ENCODE results near the gene PALB2. TPM values are rescaled to one million over a fixed set of nuclear protein-coding genes. Genes with fewer than 3 reads are reported as not detected.

Gene PALB2
- total and polyA plus RNA-seq, 10 of the 15 experiments (the other 5 are each of a cell fraction or from before 2014, with no cell fraction given) = 9.2 to 24.6 (median 17.6) TPM

DNA sequence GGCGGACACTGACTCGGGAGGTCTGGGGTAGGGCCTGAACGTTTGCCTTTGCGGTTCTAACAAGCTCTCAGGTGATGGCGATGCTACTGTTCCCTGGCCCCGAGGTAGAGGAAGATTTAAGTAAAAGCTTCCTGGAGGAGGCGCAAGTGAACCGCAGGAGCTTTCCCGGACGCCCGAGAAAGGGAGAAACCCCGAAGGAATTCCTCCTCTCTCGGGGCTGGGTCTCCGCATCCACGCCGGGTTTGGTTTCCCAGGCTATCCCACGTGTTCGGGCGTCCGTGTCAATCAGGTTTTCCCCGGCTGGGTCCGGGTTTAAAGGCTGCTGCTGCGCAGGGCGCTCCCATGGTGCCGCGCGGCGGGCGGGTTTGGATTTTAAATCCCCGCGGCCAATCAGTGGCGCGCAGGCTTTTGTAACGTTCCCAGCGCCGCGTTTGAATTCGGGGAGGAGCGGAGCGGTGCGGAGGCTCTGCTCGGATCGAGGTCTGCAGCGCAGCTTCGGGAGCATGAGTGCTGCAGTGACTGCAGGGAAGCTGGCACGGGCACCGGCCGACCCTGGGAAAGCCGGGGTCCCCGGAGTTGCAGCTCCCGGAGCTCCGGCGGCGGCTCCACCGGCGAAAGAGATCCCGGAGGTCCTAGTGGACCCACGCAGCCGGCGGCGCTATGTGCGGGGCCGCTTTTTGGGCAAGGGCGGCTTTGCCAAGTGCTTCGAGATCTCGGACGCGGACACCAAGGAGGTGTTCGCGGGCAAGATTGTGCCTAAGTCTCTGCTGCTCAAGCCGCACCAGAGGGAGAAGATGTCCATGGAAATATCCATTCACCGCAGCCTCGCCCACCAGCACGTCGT, 37.5 kb upstream of the PALB2 start, which contains the start of gene PLK1 (continued):
- peak; percentile 27; the same call in 1 of the 2 replicates for TF ChIP-seq YY1 (IDR thresholded peaks at IDR 0.05; ENCODE audit: low read depth, low read length)

DNA sequence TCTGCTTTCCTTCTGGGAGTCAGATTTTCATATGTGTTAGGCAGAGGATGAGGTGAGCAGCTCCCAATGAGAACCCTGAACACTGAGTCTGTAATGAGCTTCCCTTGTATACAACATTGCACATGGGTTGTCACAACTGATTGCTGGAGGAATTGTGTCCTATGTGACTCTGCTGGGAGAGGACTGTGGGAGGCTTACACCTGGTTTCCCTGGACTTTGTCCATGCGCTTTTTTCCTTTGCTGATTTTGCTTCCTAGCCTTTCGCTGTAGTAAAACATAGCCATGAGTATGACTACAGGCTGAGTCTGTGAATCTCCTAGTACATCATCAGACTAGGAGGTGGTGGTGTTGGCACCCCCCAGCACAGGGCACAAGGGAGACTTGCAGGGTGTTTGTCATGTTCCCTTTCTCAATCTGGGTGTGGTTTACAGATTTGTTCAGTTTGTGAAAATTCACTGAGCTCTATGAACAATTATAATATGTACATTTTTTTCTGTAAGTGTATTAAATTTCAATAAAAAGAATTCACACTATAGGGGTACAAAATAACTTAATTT, 35.9 kb upstream of the PALB2 start:
- SMC1A ChIA-PET (ENCODE audit: uncharacterized antibody, unreplicated experiment) = no interaction called here
- no peak overlapping the region for H3K9ac ChIP-seq (ENCODE audit: control insufficient read depth, insufficient read depth, low read length)
- no peak for DNase-seq (ENCODE audit: low read depth, low spot score)
- H3K4me1 ChIP-seq (ENCODE audit: control insufficient read depth, insufficient read depth, low read length) = peaks cover 17% of the 10 kb centered on the region
- in situ Hi-C loops (cut with MboI) (no loop called here), intact Hi-C loops (cut with micrococcal nuclease; ENCODE audit: unreplicated experiment) (loop anchor here (5.0 kb wide), 1 partner anchor 35 kb away; the partner anchor contains the start of genes DCTN5 and PALB2)
- FAIRE-seq = no peak
- peaks cover 4 to 11% of the 10 kb centered on the region in 2 experiments for H3K36me3 ChIP-seq (ENCODE audit: control insufficient read depth in 2 of 2, insufficient read depth in 2 of 2, low read length in 1 of 2)
- H3K79me2 ChIP-seq (ENCODE audit: control insufficient read depth, insufficient read depth, low read length) = peaks cover 36% of the 10 kb centered on the region
- H3K4me2 ChIP-seq (ENCODE audit: control insufficient read depth, insufficient read depth) = no peak overlapping the region
- no peak overlapping the region for H2AFZ ChIP-seq (ENCODE audit: control insufficient read depth, low read depth, low read length)
- H3K9me3 ChIP-seq (replicated peaks; ENCODE audit: control insufficient read depth, insufficient read depth, low read length) = no peaks in the 10 kb centered on the region
- TF ChIP-seq NBN (IDR thresholded peaks at IDR 0.05) (no peak), ZNF622 (IDR thresholded peaks at IDR 0.05) (no peak), SMC3 (IDR thresholded peaks at IDR 0.05; ENCODE audit: borderline replicate concordance, low read length) (no peak)
- TF ChIP-seq, protein P1, sequence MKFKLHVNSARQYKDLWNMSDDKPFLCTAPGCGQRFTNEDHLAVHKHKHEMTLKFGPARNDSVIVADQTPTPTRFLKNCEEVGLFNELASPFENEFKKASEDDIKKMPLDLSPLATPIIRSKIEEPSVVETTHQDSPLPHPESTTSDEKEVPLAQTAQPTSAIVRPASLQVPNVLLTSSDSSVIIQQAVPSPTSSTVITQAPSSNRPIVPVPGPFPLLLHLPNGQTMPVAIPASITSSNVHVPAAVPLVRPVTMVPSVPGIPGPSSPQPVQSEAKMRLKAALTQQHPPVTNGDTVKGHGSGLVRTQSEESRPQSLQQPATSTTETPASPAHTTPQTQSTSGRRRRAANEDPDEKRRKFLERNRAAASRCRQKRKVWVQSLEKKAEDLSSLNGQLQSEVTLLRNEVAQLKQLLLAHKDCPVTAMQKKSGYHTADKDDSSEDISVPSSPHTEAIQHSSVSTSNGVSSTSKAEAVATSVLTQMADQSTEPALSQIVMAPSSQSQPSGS (IDR thresholded peaks at IDR 0.05; ENCODE audit: low read length) = no peak
- RAD21 ChIA-PET (ENCODE audit: unreplicated experiment) = no interaction called here
- H4K20me1 ChIP-seq (ENCODE audit: control insufficient read depth, insufficient read depth) = no peaks in the 10 kb centered on the region; the same call in 1 of the 2 replicates
- POLR2A ChIA-PET = interaction anchor here (1.0 to 1.4 kb wide), 2 partner anchors 8 to 36 kb away, joined by 3 read pairs; partner anchors contain the start of genes DCTN5 and PALB2
- ATAC-seq = no peak
- BruUV-seq (replicated peaks) = no TSS peak
- no peaks in the 10 kb centered on the region for H3K27me3 ChIP-seq (replicated peaks in 1 of 2; ENCODE audit: control insufficient read depth in 2 of 2, insufficient read depth in 2 of 2, low read length in 1 of 2)
- CTCF ChIA-PET = interaction anchor here (1.5 to 4.5 kb wide), 5 partner anchors 9 to 360 kb away, joined by 4 to 26 read pairs (median 6); no protein-coding TSS in a partner anchor
- H3K4me3 ChIP-seq = no peak overlapping the region
- 97% methylated on average over 2 of the region's 2 CpGs for WGBS (ENCODE audit: insufficient coverage, insufficient replicate concordance, low lambda C conversion rate, missing lambda C conversion rate)
- no peak overlapping the region for H3K27ac ChIP-seq (ENCODE audit: control insufficient read depth, insufficient read depth)
